ENCODE data around the gene IL20RA.

The IL20RA gene

GRCh38 chr6:136990754-136991153 is 54.0 kb downstream of the IL20RA start:
- in situ Hi-C loops (cut with MboI; ENCODE audit: low sequenced_read_pairs, unreplicated experiment), result no loop called here
- DNase-seq (ENCODE audit: low spot score), result no peak
- no peak for TF ChIP-seq CTCF (IDR thresholded peaks at IDR 0.05; ENCODE audit: borderline replicate concordance, control extremely low read depth, extremely low read depth, insufficient read depth, missing control alignments)

- no peak for DNase-seq (ENCODE audit: low spot score)
- no peak for TF ChIP-seq CTCF (IDR thresholded peaks at IDR 0.05; ENCODE audit: borderline replicate concordance, control extremely low read depth, extremely low read depth, insufficient read depth, missing control alignments)
- in situ Hi-C loops (cut with MboI; ENCODE audit: low sequenced_read_pairs, unreplicated experiment), result no loop called here
Observed at GRCh38 chr6:136990242-136990578, 54.6 kb downstream of the IL20RA start.

DNA sequence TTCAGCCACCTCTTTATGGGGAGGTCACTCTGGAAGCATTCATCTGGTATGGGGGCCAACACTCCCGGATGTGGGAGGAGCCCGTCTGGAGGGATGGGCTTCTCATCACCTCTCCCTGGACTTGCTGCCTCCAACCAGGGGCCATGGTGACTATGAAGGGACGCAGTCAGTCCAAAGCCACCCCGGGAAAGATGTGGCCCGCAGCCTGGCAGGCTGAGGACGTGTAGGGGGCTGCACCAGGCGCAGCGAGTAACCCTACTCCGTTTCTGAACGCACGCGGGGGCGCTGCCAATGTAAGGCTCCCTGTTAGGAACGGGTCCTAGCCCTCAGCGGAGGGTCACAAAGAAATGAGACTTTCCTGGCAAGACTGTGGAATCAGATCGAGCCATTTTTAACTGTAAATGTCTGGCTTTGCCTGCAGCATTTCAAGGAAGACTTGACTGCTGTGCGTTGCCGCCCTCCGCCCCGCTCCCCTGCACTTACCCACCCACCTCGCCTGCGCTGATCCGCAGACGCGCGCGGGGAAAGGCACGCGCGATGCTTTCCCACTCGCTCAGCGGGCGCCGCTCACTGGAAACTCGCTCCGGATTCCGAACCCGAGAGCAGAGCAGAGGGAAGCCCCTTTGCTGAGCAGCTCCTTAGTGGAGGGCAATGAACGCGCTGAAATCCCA is 55.1 kb downstream of the IL20RA start:
- TF ChIP-seq CTCF (IDR thresholded peaks at IDR 0.05; ENCODE audit: borderline replicate concordance, control extremely low read depth, extremely low read depth, insufficient read depth, missing control alignments), result no peak
- in situ Hi-C loops (cut with MboI; ENCODE audit: low sequenced_read_pairs, unreplicated experiment), result no loop called here
- peak; percentile 21 for DNase-seq (ENCODE audit: low spot score)

DNA sequence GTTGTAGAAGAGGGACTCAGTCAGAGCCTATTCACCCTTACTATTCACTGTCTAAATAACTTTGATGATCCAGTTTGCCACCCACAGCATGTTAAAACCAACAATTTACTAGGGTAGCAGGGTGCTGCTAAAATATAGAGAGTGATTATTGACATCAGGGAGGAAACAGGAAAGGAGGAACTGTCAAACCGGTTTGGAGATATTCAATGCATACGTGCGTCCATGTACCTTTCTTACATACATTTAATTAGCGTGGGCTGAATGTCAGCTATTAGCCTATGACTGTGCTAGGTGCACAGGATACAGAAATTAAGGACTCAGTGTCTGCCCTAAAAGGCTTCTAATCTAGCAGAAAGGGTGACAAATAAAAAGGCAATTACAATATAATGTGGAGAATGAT is 57.2 kb downstream of the IL20RA start:
- in situ Hi-C loops (cut with MboI; ENCODE audit: low sequenced_read_pairs, unreplicated experiment), result no loop called here
- TF ChIP-seq CTCF (IDR thresholded peaks at IDR 0.05; ENCODE audit: borderline replicate concordance, control extremely low read depth, extremely low read depth, insufficient read depth, missing control alignments), result no peak
- DNase-seq (ENCODE audit: low spot score), result no peak

DNA sequence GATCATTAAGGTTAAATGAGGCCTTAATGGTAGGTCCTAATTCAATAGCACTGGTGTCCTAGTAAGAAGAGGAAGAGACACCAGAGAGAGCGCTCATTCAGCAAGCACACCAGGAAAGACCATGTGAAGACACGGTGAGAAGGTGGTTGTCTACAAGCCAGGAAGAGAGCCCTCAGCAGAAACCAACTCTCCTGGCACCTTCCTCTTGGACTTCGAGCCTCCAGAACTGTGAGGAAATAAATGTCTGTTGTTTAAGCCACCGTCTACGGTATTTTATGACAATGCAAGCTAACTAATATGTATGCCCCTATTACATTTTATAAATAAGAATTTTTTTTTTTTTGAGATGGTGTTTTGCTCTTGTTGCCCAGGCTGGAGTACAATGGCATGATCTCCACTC is 59.3 kb downstream of the IL20RA start:
- in situ Hi-C loops (cut with MboI; ENCODE audit: low sequenced_read_pairs, unreplicated experiment), result no loop called here
- DNase-seq (ENCODE audit: low spot score), result no peak
- no peak for TF ChIP-seq CTCF (IDR thresholded peaks at IDR 0.05; ENCODE audit: borderline replicate concordance, control extremely low read depth, extremely low read depth, insufficient read depth, missing control alignments)

GRCh38 chr6:136984578-136984977 is 60.2 kb downstream of the IL20RA start:
- in situ Hi-C loops (cut with MboI; ENCODE audit: low sequenced_read_pairs, unreplicated experiment), result no loop called here

More at GRCh38 chr6:136984578-136984977, 60.2 kb downstream of the IL20RA start:
- DNase-seq (ENCODE audit: low spot score), result no peak
- TF ChIP-seq CTCF (IDR thresholded peaks at IDR 0.05; ENCODE audit: borderline replicate concordance, control extremely low read depth, extremely low read depth, insufficient read depth, missing control alignments), result no peak

Measured in GM13976 (cell line).